ENCODE measurements around the gene NUDT2. TPM values are rescaled to one million over a fixed set of nuclear protein-coding genes. Genes with fewer than 3 reads are reported as not detected.
"Not testable (repeated sequence)": the region's sequence is repeated elsewhere in the genome, so short reads cannot be mapped to it uniquely, and the experiment has no call there.

NUDT2 gene
- total RNA-seq, 5 donors from 2014 or later (not counting 1 experiment from before 2014, with no cell fraction given): 9.9 to 22.7 (median 17.4) TPM

DNA sequence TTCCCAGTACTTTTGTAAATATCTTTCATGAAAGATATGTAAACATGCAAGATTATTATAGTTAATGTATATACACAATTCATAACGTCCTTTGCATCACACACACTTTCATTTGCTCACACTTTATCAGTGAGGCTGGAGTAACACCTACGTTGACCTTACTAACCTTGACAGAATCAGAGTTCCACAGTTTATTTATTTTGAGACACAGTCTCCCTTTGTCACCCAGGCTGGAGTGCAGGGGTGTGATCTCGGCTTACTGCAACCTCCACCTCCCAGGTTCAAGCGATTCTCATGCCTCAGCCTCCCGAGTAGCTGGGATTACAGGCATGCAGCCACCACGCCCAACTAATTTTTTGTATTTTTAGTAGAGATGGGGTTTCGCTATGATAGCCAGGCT, 28.3 kb upstream of the NUDT2 start:
- H3K27ac ChIP-seq (ENCODE audit: low read length); ATAC-seq (replicated peaks in 1 of 4); CTCF ChIA-PET; DNase-seq; H3K36me3 Mint-ChIP-seq; H3K27me3 ChIP-seq (replicated peaks in 1 of 2; ENCODE audit: control insufficient read depth in 2 of 2, extremely low read depth in 1 of 2, insufficient read depth in 2 of 2, low read length in 1 of 2); H3K4me3 Mint-ChIP-seq; H3K4me1 Mint-ChIP-seq; H3K27me3 Mint-ChIP-seq; H3K36me3 ChIP-seq (ENCODE audit: control insufficient read depth in 2 of 2, extremely low read depth in 1 of 2, insufficient read depth in 1 of 2, low read length in 1 of 2); H3K4me1 ChIP-seq (ENCODE audit: control insufficient read depth in 1 of 2, extremely low read depth in 1 of 2, insufficient read depth in 2 of 2, low read length in 2 of 2); H3K4me3 ChIP-seq (ENCODE audit: control insufficient read depth in 1 of 2, extremely low read depth in 1 of 2, low read length in 1 of 2); H3K9me3 Mint-ChIP-seq; H3K9me3 ChIP-seq; H3K27ac Mint-ChIP-seq: not testable (repeated sequence)
- POLR2A ChIA-PET: interaction anchor here in 1 of 2 donors (0.5 to 0.6 kb wide), 2 partner anchors 30 to 111 kb away, joined by 4 to 5 read pairs; no protein-coding TSS in a partner anchor
- 92% methylated on average over 5 of the region's 7 CpGs for WGBS (ENCODE audit: insufficient coverage)

DNA sequence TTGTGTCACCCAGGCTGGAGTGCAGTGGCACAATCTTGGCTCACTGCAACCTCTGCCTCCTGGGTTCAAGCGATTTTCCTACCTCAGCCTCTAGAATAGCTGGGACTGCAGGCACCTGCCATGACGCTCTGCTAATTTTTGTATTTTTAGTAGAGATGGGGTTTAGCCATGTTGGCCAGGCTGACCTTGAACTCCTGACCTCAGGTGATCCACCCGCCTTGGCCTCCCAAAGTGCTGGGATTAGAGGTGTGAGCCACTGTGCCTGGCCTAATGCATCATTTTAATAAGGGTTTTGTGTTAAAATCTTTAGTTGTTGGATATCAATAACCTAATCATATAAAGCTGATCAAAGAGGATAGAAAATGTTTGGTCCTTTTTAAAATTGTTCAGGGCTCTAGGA, 21.1 kb upstream of the NUDT2 start:
- H3K27me3 ChIP-seq (replicated peaks in 1 of 2; ENCODE audit: control insufficient read depth in 2 of 2, extremely low read depth in 1 of 2, insufficient read depth in 2 of 2, low read length in 1 of 2); H3K4me1 Mint-ChIP-seq; H3K27ac ChIP-seq (ENCODE audit: low read length); H3K36me3 ChIP-seq (ENCODE audit: control insufficient read depth in 2 of 2, extremely low read depth in 1 of 2, insufficient read depth in 1 of 2, low read length in 1 of 2); H3K9me3 Mint-ChIP-seq; H3K27ac Mint-ChIP-seq; DNase-seq; H3K4me3 Mint-ChIP-seq; H3K4me1 ChIP-seq (ENCODE audit: control insufficient read depth in 1 of 2, extremely low read depth in 1 of 2, insufficient read depth in 2 of 2, low read length in 2 of 2); H3K9me3 ChIP-seq; ATAC-seq (replicated peaks in 1 of 4); H3K4me3 ChIP-seq (ENCODE audit: control insufficient read depth in 1 of 2, extremely low read depth in 1 of 2, low read length in 1 of 2); H3K36me3 Mint-ChIP-seq; H3K27me3 Mint-ChIP-seq; CTCF ChIA-PET: not testable (repeated sequence)
- WGBS (ENCODE audit: insufficient coverage): no CpG with 5 or more reads among the region's 3 CpGs
- POLR2A ChIA-PET: interaction anchor here in 1 of 2 donors (0.5 kb wide), 1 partner anchor 486 kb away, joined by 3 read pairs; no protein-coding TSS in a partner anchor

DNA sequence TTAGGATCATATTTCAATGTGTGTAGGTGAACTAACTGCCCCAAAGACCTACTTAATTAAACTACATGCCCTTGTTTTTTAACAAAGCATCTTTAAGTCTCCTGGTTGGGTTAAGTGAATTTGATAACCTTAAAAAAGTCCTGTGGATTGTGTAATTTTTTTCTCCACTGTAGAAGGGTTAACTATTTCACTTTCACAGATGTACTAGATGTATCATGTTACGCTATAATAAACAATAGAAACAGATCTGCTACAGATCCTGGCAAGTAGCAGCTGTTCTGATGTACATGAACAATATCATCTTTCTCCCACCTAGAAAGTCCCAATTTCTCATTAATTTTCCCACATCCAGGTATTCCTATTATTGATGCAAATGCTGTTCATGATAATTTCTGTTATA, 19.2 kb upstream of the NUDT2 start:
- POLR2A ChIA-PET: no interaction called here
- H3K27me3 Mint-ChIP-seq: no peaks in the 10 kb centered on the region
- Histone ChIP-seq H3K9me3 (no peaks in the 10 kb centered on the region), H3K27ac (ENCODE audit: low read length) (no peak overlapping the region), H3K27me3 (replicated peaks in 1 of 2; ENCODE audit: control insufficient read depth in 2 of 2, extremely low read depth in 1 of 2, insufficient read depth in 2 of 2, low read length in 1 of 2) (no peaks in the 10 kb centered on the region), H3K36me3 (ENCODE audit: control insufficient read depth in 2 of 2, extremely low read depth in 1 of 2, insufficient read depth in 1 of 2, low read length in 1 of 2) (no peaks in the 10 kb centered on the region), H3K4me3 (ENCODE audit: control insufficient read depth in 1 of 2, extremely low read depth in 1 of 2, low read length in 1 of 2) (no peak overlapping the region), H3K4me1 (ENCODE audit: control insufficient read depth in 1 of 2, extremely low read depth in 1 of 2, insufficient read depth in 2 of 2, low read length in 2 of 2) (no peaks in the 10 kb centered on the region)
- H3K27ac Mint-ChIP-seq: no peak overlapping the region
- no peak overlapping the region for H3K4me3 Mint-ChIP-seq
- DNase-seq (no peak), ATAC-seq (replicated peaks in 1 of 4) (no peak)
- H3K36me3 Mint-ChIP-seq: no peaks in the 10 kb centered on the region
- CTCF ChIA-PET: no interaction called here
- no peaks in the 10 kb centered on the region for H3K4me1 Mint-ChIP-seq
- WGBS (ENCODE audit: insufficient coverage): no CpG with 5 or more reads among the region's 1 CpG
- no peaks in the 10 kb centered on the region for H3K9me3 Mint-ChIP-seq

DNA sequence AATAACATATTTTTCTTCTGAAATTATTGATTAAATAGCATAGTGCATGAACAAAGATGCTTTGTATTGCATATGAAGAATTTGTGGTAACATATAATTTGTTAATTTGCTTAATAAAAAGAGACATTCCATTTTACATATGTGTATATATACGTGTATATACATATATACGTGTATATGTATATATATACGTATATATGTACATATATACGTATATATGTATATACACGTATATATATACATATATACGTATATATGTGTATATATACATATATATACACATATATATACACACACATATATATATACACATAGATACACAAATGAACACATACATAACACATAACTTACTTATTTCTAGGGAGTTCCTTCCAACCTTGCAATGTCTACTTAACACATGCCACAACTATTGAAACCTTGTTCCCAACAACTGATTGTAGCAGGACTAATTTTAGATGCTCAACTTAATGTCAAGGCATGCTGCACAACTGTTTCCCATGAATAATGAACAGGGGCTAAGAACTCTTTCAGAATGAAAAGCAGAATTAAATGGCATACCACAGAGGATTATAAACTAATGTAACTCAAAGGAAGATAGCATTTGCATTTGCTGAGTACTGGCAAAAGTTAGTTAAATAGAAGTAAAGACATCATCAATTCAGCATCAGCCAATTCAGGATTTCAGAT, 17.7 kb upstream of the NUDT2 start:
- H3K27ac ChIP-seq (ENCODE audit: low read length): no peak overlapping the region
- no peaks in the 10 kb centered on the region for H3K36me3 Mint-ChIP-seq
- no CpG with 5 or more reads among the region's 6 CpGs for WGBS (ENCODE audit: insufficient coverage)
- H3K27me3 ChIP-seq (replicated peaks in 1 of 2; ENCODE audit: control insufficient read depth in 2 of 2, extremely low read depth in 1 of 2, insufficient read depth in 2 of 2, low read length in 1 of 2): no peaks in the 10 kb centered on the region
- ATAC-seq (replicated peaks in 1 of 4) (no peak), DNase-seq (no peak)
- H3K9me3 Mint-ChIP-seq: no peaks in the 10 kb centered on the region
- no peaks in the 10 kb centered on the region for H3K27me3 Mint-ChIP-seq
- H3K4me1 ChIP-seq (ENCODE audit: control insufficient read depth in 1 of 2, extremely low read depth in 1 of 2, insufficient read depth in 2 of 2, low read length in 2 of 2): no peaks in the 10 kb centered on the region
- CTCF ChIA-PET: no interaction called here
- H3K9me3 ChIP-seq: no peaks in the 10 kb centered on the region
- H3K4me1 Mint-ChIP-seq: no peaks in the 10 kb centered on the region
- no peak overlapping the region for H3K27ac Mint-ChIP-seq
- H3K4me3 Mint-ChIP-seq: no peak overlapping the region
- no peaks in the 10 kb centered on the region for H3K36me3 ChIP-seq (ENCODE audit: control insufficient read depth in 2 of 2, extremely low read depth in 1 of 2, insufficient read depth in 1 of 2, low read length in 1 of 2)
- no peak overlapping the region for H3K4me3 ChIP-seq (ENCODE audit: control insufficient read depth in 1 of 2, extremely low read depth in 1 of 2, low read length in 1 of 2)
- POLR2A ChIA-PET: no interaction called here

DNA sequence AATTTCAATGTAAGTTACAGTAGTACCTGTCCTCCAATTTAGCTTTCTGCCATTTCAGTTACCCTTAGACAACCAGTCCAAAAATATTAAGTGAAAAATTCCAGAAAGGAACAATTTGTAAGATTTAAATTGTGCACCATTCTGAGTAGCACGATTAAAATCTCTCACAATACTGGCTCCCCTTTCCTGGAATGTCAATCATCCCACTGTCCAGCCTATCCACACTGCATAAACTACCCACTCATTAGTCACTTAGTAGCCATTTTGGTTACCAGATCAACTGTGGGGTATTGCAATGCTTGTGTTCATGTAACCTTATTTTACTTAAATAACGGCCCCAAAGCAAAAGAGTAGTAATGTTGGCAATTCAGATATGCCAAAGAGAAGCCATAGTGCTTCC, 11.9 kb upstream of the NUDT2 start:
- no peak overlapping the region for H3K4me3 Mint-ChIP-seq
- no peak overlapping the region for H3K27ac ChIP-seq (ENCODE audit: low read length)
- CTCF ChIA-PET: no interaction called here
- no peaks in the 10 kb centered on the region for H3K9me3 ChIP-seq
- no peaks in the 10 kb centered on the region for H3K36me3 Mint-ChIP-seq
- no peaks in the 10 kb centered on the region for H3K27me3 ChIP-seq (replicated peaks in 1 of 2; ENCODE audit: control insufficient read depth in 2 of 2, extremely low read depth in 1 of 2, insufficient read depth in 2 of 2, low read length in 1 of 2)
- H3K9me3 Mint-ChIP-seq: no peaks in the 10 kb centered on the region
- no peak overlapping the region for H3K27ac Mint-ChIP-seq
- POLR2A ChIA-PET: no interaction called here
- WGBS (ENCODE audit: insufficient coverage): no CpG with 5 or more reads among the region's 2 CpGs
- no peaks in the 10 kb centered on the region for H3K36me3 ChIP-seq (ENCODE audit: control insufficient read depth in 2 of 2, extremely low read depth in 1 of 2, insufficient read depth in 1 of 2, low read length in 1 of 2)
- DNase-seq (no peak), ATAC-seq (replicated peaks in 1 of 4) (no peak)
- no peaks in the 10 kb centered on the region for H3K4me1 Mint-ChIP-seq
- H3K4me1 ChIP-seq (ENCODE audit: control insufficient read depth in 1 of 2, extremely low read depth in 1 of 2, insufficient read depth in 2 of 2, low read length in 2 of 2): no peaks in the 10 kb centered on the region
- no peak overlapping the region for H3K4me3 ChIP-seq (ENCODE audit: control insufficient read depth in 1 of 2, extremely low read depth in 1 of 2, low read length in 1 of 2)
- no peaks in the 10 kb centered on the region for H3K27me3 Mint-ChIP-seq

DNA sequence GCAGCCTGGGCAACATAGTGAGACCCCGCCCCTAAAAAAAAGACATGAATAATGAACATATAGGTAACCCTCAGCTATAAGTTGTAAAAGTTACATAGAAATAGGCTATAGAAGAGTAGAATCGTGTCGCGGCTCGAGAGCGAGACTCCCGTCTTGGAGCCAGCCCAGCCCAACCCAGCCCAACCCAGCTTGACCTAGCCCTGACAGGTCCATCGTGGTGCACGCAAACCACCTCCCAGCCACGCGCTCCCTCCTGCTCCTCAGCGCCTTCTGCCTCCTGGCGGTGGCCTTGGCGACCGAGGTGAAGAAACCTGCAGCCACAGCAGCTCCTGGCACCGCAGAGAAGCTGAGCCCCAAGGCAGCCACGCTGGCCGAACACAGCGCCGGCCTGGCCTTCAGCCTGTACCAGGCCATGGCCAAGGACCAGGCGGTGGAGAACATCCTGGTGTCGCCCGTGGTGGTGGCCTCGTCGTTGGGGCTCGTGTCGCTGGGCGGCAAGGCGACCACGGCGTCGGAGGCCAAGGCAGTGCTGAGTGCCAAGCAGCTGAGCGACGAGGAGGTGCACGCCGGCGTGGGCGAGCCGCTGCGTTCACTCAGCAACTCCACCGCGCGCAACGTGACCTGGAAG, 11.1 kb upstream of the NUDT2 start:
- no peaks in the 10 kb centered on the region for H3K4me1 Mint-ChIP-seq
- no peaks in the 10 kb centered on the region for H3K36me3 Mint-ChIP-seq
- no peak overlapping the region for H3K27ac Mint-ChIP-seq
- ChIA-PET POLR2A (no interaction called here), CTCF (no interaction called here)
- no peaks in the 10 kb centered on the region for H3K9me3 Mint-ChIP-seq
- no peaks in the 10 kb centered on the region for H3K4me1 ChIP-seq (ENCODE audit: control insufficient read depth in 1 of 2, extremely low read depth in 1 of 2, insufficient read depth in 2 of 2, low read length in 2 of 2)
- ATAC-seq (replicated peaks in 1 of 4) (no peak), DNase-seq (no peak)
- H3K27me3 Mint-ChIP-seq: no peaks in the 10 kb centered on the region
- H3K36me3 ChIP-seq (ENCODE audit: control insufficient read depth in 2 of 2, extremely low read depth in 1 of 2, insufficient read depth in 1 of 2, low read length in 1 of 2): no peaks in the 10 kb centered on the region
- H3K4me3 ChIP-seq (ENCODE audit: control insufficient read depth in 1 of 2, extremely low read depth in 1 of 2, low read length in 1 of 2): no peak overlapping the region
- no peak overlapping the region for H3K4me3 Mint-ChIP-seq
- H3K9me3 ChIP-seq: no peaks in the 10 kb centered on the region
- 98% methylated on average over 43 of the region's 44 CpGs for WGBS (ENCODE audit: insufficient coverage)
- no peaks in the 10 kb centered on the region for H3K27me3 ChIP-seq (replicated peaks in 1 of 2; ENCODE audit: control insufficient read depth in 2 of 2, extremely low read depth in 1 of 2, insufficient read depth in 2 of 2, low read length in 1 of 2)
- H3K27ac ChIP-seq (ENCODE audit: low read length): no peak overlapping the region
